ENCODE measurements around the gene CDHR5.

CDHR5 gene

DNA sequence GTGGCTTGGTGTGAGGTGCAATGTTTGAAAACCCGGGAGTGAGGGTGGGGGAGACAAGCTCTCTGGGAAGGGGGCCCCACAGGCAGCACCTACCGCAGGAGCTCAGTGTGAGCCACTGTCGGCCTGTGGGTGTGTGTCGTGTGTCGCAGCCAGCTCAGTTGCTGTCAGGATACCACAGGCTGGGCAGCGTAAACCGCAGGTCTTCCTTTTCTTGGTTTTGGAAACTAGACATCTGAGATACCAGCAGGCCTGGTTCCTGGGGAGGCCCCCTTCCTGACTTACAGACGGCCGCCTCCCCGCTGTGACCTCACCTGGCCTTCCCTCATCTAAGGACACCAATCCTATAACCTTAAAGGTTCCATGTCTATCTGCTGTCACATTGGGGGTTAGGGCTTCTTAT, 28.4 kb downstream of the CDHR5 start:
- no peak overlapping the region for H3K27ac Mint-ChIP-seq
- H3K27me3 Mint-ChIP-seq, result no peaks in the 10 kb centered on the region
- H3K36me3 Mint-ChIP-seq, result peaks cover 3% of the 10 kb centered on the region
- H3K4me1 Mint-ChIP-seq (ENCODE audit: low read depth), result peaks cover 9% of the 10 kb centered on the region
- H3K4me3 Mint-ChIP-seq, result no peak overlapping the region
- H3K9me3 Mint-ChIP-seq (ENCODE audit: low read depth), result no peaks in the 10 kb centered on the region

GRCh38 chr11:595400-595799, 29.4 kb downstream of the CDHR5 start:
- Mint-ChIP-seq H3K36me3 (peaks cover 3% of the 10 kb centered on the region), H3K9me3 (ENCODE audit: low read depth) (no peaks in the 10 kb centered on the region), H3K27ac (no peak overlapping the region), H3K4me3 (no peak overlapping the region), H3K4me1 (ENCODE audit: low read depth) (peaks cover 9% of the 10 kb centered on the region), H3K27me3 (no peaks in the 10 kb centered on the region)

DNA sequence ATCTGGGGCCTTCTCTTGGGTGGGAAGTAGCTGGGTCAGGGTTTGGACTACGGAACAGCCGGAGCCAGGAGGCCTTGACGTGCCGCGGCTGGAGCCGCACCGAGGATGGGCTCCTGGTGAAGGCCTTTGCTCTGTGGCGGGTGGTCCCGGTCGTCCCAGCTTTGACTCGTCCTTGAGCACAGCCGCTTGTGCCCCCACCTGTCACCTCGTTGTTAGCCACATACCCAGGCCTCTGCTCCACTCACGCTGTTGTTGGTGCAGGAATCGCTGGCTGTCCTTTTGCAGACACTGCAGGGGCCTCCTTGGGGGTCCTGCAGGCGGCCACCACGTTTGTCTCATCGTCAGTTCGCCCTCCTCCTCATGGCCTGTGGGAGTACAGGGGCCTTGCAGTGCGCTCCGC, 31.4 kb downstream of the CDHR5 start:
- Mint-ChIP-seq H3K9me3 (ENCODE audit: low read depth) (no peaks in the 10 kb centered on the region), H3K4me1 (ENCODE audit: low read depth) (peaks cover 16% of the 10 kb centered on the region), H3K36me3 (peaks cover 5% of the 10 kb centered on the region), H3K27ac (no peak overlapping the region), H3K27me3 (no peaks in the 10 kb centered on the region), H3K4me3 (no peak overlapping the region)

DNA sequence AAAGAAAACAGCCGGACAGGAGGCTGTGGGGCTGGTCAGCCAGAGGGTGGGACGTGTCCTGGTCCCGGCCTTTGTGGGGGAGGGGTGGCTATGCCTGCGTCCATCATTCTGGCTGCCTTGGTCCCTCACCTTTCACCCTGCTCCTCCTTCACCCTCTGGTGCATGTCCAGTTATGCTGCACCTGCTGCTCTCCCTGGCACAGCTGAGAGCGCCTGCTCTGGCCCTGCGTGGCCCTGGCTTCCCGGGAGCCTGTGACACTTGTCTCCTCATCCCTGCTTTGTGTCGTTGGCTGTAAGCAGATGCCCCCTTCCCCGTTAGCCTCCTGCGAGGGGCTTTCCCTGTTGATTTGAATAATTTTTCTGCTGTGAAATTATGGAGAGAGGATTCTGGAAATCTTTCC, 31.8 kb downstream of the CDHR5 start:
- peaks cover 21% of the 10 kb centered on the region for H3K4me1 Mint-ChIP-seq (ENCODE audit: low read depth)
- no peak overlapping the region for H3K27ac Mint-ChIP-seq
- no peaks in the 10 kb centered on the region for H3K27me3 Mint-ChIP-seq
- peaks cover 5% of the 10 kb centered on the region for H3K36me3 Mint-ChIP-seq
- no peak overlapping the region for H3K4me3 Mint-ChIP-seq
- no peaks in the 10 kb centered on the region for H3K9me3 Mint-ChIP-seq (ENCODE audit: low read depth)

- Mint-ChIP-seq H3K4me3 (no peak overlapping the region), H3K4me1 (ENCODE audit: low read depth) (peaks cover 25% of the 10 kb centered on the region), H3K27me3 (no peaks in the 10 kb centered on the region), H3K27ac (no peak overlapping the region), H3K9me3 (ENCODE audit: low read depth) (no peaks in the 10 kb centered on the region), H3K36me3 (peaks cover 5% of the 10 kb centered on the region)
Observed at GRCh38 chr11:592501-592900, 32.3 kb downstream of the CDHR5 start.

DNA sequence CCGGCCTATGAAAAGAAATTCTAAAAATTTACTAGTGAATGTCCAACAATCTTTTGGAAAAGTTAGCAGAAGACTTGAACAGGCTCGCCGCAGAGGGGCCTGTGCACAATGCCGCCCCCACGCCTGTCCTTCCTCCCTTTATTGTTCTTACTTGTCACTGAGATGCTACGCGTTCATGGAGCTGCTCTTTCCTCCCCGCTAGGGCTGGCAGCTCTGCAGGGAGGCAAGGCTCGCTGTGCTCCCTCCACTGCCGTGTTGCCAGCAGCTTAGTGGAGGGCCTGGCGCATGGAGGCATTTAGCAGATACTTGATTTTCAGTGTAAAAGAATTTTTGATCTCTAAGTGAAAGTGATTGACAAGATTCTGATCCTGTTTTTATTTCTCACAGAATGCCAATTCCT, 33.8 kb downstream of the CDHR5 start:
- H3K4me1 Mint-ChIP-seq (ENCODE audit: low read depth), result peaks cover 29% of the 10 kb centered on the region
- no peaks in the 10 kb centered on the region for H3K27me3 Mint-ChIP-seq
- peaks cover 5% of the 10 kb centered on the region for H3K36me3 Mint-ChIP-seq
- H3K9me3 Mint-ChIP-seq (ENCODE audit: low read depth), result no peaks in the 10 kb centered on the region
- H3K27ac Mint-ChIP-seq, result no peak overlapping the region
- H3K4me3 Mint-ChIP-seq, result no peak overlapping the region

GRCh38 chr11:589798-590197, 35.0 kb downstream of the CDHR5 start:
- H3K4me1 Mint-ChIP-seq (ENCODE audit: low read depth), result peaks cover 28% of the 10 kb centered on the region
- peak overlapping the region; percentile 34 for H3K27ac Mint-ChIP-seq
- no peaks in the 10 kb centered on the region for H3K27me3 Mint-ChIP-seq
- peaks cover 5% of the 10 kb centered on the region for H3K36me3 Mint-ChIP-seq
- no peaks in the 10 kb centered on the region for H3K9me3 Mint-ChIP-seq (ENCODE audit: low read depth)
- peak overlapping the region; percentile 23 for H3K4me3 Mint-ChIP-seq

GRCh38 chr11:587978-588380, 36.8 kb downstream of the CDHR5 start:
- Mint-ChIP-seq H3K4me1 (ENCODE audit: low read depth) (peaks cover 28% of the 10 kb centered on the region), H3K4me3 (peak overlapping the region; percentile 85), H3K36me3 (peaks cover 5% of the 10 kb centered on the region), H3K27ac (peak overlapping the region; percentile 98), H3K9me3 (ENCODE audit: low read depth) (no peaks in the 10 kb centered on the region), H3K27me3 (no peaks in the 10 kb centered on the region)

GRCh38 chr11:587546-587945, 37.2 kb downstream of the CDHR5 start:
- peak overlapping the region; percentile 85 for H3K4me3 Mint-ChIP-seq
- no peaks in the 10 kb centered on the region for H3K9me3 Mint-ChIP-seq (ENCODE audit: low read depth)
- peaks cover 28% of the 10 kb centered on the region for H3K4me1 Mint-ChIP-seq (ENCODE audit: low read depth)
- peaks cover 5% of the 10 kb centered on the region for H3K36me3 Mint-ChIP-seq
- H3K27ac Mint-ChIP-seq, result peak overlapping the region; percentile 98
- H3K27me3 Mint-ChIP-seq, result no peaks in the 10 kb centered on the region

DNA sequence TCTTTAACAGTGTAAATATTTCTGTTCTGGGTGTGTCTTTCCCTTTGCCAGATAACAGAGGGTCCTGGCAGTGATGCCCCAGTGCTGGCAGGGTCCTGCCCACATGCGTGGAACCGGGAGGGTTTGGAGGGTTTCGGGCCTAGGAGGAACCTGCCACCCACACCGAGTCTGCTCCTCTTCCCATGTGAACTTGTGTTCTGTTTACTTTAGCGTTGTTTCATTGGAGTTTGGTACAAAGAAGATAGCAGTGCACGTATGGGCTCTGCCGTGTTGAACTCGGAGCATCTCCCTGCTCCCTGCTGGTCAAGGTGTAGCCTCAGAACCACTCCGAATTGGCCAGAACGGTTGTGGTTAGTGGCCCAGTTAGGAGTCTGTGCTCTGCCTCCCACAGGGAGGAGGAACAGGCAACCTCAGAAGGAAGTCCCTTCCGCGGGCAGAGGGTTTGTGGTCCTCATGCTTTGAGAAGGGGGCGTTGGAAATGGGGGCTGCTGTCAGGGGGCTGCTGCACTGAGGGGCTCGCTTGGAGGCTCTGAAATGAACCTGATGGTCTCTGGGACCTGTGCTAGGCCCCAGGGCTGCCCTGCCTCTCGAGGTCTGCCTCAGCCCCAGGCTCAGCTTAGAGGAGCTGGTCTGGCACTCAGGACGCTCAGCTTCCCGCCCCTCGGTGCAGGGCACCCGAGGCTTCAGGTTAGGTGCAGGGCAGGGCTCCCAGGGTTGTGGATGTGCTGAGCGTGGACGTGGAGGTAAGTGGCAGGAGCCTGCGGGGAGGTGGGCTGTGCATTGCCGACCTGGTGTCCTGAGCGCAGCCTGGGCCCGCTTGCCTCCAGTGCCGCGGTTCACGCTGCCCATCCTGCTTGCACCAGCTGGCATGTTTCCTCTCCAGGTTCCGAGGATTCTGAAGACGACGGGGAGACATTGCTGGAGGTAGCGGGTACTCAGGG, 38.1 kb downstream of the CDHR5 start:
- H3K9me3 Mint-ChIP-seq (ENCODE audit: low read depth), result no peaks in the 10 kb centered on the region
- peaks cover 28% of the 10 kb centered on the region for H3K4me1 Mint-ChIP-seq (ENCODE audit: low read depth)
- no peaks in the 10 kb centered on the region for H3K27me3 Mint-ChIP-seq
- H3K36me3 Mint-ChIP-seq, result peaks cover 2% of the 10 kb centered on the region
- peak overlapping the region; percentile 13 for H3K4me3 Mint-ChIP-seq
- peak overlapping the region; percentile 70 for H3K27ac Mint-ChIP-seq

GRCh38 chr11:584287-584686, 40.5 kb downstream of the CDHR5 start:
- peaks cover 40% of the 10 kb centered on the region for H3K4me1 Mint-ChIP-seq (ENCODE audit: low read depth)
- no peaks in the 10 kb centered on the region for H3K9me3 Mint-ChIP-seq (ENCODE audit: low read depth)
- H3K36me3 Mint-ChIP-seq, result peaks cover 2% of the 10 kb centered on the region
- H3K27ac Mint-ChIP-seq, result no peak overlapping the region
- no peak overlapping the region for H3K4me3 Mint-ChIP-seq
- H3K27me3 Mint-ChIP-seq, result no peaks in the 10 kb centered on the region

DNA sequence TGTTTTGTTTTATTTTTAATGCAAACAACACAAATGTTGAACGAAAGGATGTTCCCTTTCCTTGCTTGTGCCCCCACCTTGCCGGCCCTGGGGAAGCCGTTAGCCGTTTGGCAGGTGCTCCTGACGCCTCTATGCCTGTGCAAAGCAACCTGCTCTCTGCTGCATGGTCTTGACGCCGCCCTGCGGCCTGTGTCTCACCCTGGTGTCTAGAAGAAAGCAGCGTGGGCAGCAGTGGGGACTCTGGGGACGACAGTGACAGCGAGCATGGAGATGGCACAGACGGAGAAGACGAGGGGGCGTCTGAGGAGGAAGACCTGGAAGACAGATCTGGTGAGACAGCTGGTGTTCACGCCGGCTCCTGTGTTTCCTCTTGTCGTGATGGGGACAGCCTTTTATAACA, 43.0 kb downstream of the CDHR5 start:
- H3K27ac Mint-ChIP-seq, result no peak overlapping the region
- H3K27me3 Mint-ChIP-seq, result no peaks in the 10 kb centered on the region
- H3K4me3 Mint-ChIP-seq, result no peak overlapping the region

DNA sequence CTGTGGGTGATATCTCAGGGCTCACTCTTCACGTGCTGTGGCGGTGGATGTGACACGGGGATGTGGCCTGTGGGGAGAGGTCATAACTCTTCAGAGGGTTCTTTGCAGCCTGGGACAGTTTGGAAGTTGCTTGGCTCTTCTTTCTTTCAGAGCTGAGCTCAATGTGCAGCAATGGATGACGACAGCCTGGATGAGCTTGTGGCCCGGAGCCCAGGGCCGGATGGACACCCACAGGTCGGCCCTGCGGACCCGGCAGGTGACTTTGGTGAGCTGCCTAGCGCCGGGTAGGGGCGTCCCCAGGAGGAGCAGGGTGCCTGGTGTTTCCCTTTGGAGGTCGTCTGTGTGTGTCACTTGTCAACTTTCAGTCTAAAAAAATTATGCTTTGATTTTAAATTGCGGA, 43.4 kb downstream of the CDHR5 start:
- no peaks in the 10 kb centered on the region for H3K9me3 Mint-ChIP-seq (ENCODE audit: low read depth)
- no peak overlapping the region for H3K27ac Mint-ChIP-seq
- H3K36me3 Mint-ChIP-seq, result no peaks in the 10 kb centered on the region
- H3K4me3 Mint-ChIP-seq, result no peak overlapping the region
- H3K4me1 Mint-ChIP-seq (ENCODE audit: low read depth), result peaks cover 42% of the 10 kb centered on the region
- no peaks in the 10 kb centered on the region for H3K27me3 Mint-ChIP-seq

More for the DNA sequence above, 43.0 kb downstream of the CDHR5 start:
- H3K36me3 Mint-ChIP-seq, result no peaks in the 10 kb centered on the region
- no peaks in the 10 kb centered on the region for H3K9me3 Mint-ChIP-seq (ENCODE audit: low read depth)
- peaks cover 45% of the 10 kb centered on the region for H3K4me1 Mint-ChIP-seq (ENCODE audit: low read depth)

DNA sequence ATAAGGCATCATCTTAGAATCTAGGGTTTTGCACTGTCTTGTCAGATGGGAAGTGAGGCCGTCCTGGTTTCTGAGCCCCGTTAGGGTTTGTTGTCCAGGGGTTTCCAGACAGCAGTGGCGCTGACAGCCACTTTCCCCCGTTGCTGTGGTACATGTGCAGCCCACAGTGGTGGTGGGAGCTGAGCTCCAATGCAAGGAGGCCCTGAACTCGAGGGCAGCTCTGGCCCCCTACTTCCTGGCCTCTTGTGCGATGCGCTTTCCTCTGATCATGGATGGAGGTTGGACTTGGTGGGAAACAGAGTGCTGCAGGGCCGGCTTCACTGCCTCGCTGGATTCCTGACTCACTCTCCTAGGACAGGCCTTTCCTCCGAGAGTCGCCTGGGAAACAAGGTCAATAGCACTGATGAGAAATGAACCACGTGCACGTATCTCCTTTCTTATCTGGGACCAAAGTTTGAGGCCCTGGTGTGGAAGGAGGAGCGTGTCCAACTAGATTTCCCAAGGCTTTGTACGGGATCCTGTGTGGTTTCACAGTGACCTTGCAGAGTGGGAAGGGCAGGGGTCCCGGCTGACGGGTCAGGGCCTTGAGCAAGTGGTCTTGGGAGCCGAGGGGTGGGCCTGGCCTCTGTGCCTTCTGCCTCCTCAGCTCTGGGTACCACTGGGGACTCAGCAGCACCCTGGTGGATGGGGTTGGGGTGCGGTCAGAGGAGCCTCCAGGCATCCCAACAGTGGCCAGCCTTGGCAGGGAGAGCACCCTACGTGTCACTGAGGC, 44.7 kb downstream of the CDHR5 start:
- no peak overlapping the region for H3K27ac Mint-ChIP-seq
- peak overlapping the region; percentile 70 for H3K4me3 Mint-ChIP-seq

DNA sequence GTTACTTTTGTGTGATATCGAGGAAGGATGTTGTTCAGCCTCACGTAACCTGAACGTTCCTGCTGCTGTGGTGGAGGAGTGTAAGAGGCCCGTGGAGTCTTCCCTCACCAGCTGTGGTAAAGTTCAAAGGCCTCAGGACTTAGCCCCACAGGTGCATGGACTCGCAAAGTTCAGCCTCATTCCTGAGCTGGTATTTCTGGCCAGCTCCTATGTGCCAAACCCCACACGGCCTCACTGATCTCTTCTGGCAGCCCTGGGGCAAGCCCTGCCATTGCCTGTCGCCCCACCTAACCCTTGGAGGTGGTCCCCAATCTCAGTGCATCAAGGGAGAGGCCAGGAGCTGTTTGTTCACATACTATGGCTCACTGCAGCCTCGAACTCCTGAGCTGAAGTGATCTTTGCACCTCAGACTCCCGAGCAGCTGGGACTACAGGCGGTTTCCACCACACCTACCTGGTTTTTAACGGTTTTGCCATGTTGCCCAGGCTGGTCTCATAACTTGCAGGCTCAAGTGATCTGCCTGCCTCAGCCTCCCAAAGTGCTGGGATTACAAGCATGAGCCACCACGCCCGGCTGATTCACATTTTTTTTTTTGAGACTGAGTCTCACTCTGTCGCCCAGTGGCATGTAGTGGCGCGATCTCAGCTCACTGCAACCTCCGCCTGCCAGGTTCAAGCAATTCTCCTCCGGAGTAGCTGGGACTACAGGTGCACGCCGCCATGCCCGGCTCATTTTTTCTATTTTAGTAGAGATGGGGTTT, 46.3 kb downstream of the CDHR5 start:
- peaks cover 50% of the 10 kb centered on the region for H3K4me1 Mint-ChIP-seq (ENCODE audit: low read depth)
- H3K27me3 Mint-ChIP-seq, result no peaks in the 10 kb centered on the region
- H3K36me3 Mint-ChIP-seq, result no peaks in the 10 kb centered on the region
- no peaks in the 10 kb centered on the region for H3K9me3 Mint-ChIP-seq (ENCODE audit: low read depth)
- peak overlapping the region; percentile 93 for H3K4me3 Mint-ChIP-seq
- H3K27ac Mint-ChIP-seq, result peak overlapping the region; percentile 28

More for the DNA sequence above, 44.7 kb downstream of the CDHR5 start:
- H3K4me1 Mint-ChIP-seq (ENCODE audit: low read depth), result peaks cover 40% of the 10 kb centered on the region
- no peaks in the 10 kb centered on the region for H3K9me3 Mint-ChIP-seq (ENCODE audit: low read depth)
- no peaks in the 10 kb centered on the region for H3K36me3 Mint-ChIP-seq
- H3K27me3 Mint-ChIP-seq, result no peaks in the 10 kb centered on the region
